VCaP (cell line): Measurements from ENCODE around the gene MIA2.
"Not testable (repeated sequence)": the region's sequence is repeated elsewhere in the genome, so short reads cannot be mapped to it uniquely, and the experiment has no call there.

Experiments used
- H3K27ac ChIP-seq: fragments of 450-650 bp; 2 replicates; pipeline ENCODE4 v1.5.1; 2017
- TF ChIP-seq, protein P1 (sequence below): fragments of 450-650 bp; conservative IDR thresholded peaks from 2 replicates; pipeline ENCODE4 v1.5.1; 2017; ENCODE audit warnings: mild to moderate bottlenecking, moderate library complexity

The MIA2 gene

DNA sequence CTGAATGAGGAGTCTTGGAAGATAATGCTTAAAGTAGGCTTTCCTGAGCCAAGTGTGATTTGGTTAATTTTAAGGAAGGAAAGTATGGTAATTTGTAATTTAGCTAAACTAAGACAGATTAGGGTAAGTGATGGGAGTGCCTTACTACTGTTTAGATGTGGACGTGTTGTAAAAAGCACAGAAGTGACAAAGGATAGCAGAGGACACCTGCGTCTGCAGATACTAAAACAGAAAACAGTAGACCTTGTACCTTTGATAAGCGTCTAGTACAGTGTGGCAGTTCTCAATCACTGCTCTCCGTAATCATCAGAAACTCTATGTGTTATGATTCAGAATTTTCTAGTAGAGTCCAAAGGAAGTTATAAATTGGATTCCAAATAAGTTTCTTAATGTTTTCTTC lies 58.0 kb downstream of the MIA2 start:
- H3K27ac ChIP-seq: no peak overlapping the region
- TF ChIP-seq, protein P1, sequence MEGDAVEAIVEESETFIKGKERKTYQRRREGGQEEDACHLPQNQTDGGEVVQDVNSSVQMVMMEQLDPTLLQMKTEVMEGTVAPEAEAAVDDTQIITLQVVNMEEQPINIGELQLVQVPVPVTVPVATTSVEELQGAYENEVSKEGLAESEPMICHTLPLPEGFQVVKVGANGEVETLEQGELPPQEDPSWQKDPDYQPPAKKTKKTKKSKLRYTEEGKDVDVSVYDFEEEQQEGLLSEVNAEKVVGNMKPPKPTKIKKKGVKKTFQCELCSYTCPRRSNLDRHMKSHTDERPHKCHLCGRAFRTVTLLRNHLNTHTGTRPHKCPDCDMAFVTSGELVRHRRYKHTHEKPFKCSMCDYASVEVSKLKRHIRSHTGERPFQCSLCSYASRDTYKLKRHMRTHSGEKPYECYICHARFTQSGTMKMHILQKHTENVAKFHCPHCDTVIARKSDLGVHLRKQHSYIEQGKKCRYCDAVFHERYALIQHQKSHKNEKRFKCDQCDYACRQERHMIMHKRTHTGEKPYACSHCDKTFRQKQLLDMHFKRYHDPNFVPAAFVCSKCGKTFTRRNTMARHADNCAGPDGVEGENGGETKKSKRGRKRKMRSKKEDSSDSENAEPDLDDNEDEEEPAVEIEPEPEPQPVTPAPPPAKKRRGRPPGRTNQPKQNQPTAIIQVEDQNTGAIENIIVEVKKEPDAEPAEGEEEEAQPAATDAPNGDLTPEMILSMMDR: no peak

DNA sequence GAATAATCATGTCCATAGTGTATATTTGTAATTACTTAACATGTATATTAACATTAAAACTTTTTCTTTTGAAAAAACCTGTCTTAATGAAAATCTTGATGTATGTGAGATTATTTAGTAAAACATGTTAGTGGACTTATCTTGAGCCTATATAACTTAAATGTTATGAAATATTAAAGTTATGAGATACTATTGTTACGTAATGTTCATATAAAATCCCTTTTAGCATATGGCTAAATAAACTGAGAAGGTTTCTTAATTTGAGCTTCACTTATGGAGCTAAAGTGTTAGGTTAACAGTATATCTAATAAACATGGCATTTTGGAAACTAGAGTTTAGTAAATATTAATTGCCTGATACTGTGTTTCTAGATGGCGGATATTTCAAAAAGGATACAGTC lies 59.9 kb downstream of the MIA2 start:
- H3K27ac ChIP-seq: no peak overlapping the region
- TF ChIP-seq, protein P1: no peak

DNA sequence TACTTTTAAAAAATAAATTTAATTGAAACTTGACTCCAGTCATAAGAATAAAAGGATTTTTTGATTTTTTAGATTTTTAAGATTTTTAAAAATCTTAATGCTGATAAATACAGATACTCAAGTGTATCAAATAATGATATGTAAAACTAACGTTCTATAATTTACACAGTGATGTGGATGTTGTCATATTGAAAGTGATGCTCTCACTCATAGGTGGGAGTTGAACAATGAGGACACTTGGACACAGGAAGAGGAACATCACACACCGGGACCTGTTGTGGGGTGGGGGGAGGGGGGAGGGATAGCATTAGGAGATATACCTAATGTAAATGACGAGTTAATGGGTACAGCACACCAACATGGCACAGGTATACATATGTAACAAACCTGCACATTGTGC lies 66.7 kb downstream of the MIA2 start:
- H3K27ac ChIP-seq: not testable (repeated sequence)

DNA sequence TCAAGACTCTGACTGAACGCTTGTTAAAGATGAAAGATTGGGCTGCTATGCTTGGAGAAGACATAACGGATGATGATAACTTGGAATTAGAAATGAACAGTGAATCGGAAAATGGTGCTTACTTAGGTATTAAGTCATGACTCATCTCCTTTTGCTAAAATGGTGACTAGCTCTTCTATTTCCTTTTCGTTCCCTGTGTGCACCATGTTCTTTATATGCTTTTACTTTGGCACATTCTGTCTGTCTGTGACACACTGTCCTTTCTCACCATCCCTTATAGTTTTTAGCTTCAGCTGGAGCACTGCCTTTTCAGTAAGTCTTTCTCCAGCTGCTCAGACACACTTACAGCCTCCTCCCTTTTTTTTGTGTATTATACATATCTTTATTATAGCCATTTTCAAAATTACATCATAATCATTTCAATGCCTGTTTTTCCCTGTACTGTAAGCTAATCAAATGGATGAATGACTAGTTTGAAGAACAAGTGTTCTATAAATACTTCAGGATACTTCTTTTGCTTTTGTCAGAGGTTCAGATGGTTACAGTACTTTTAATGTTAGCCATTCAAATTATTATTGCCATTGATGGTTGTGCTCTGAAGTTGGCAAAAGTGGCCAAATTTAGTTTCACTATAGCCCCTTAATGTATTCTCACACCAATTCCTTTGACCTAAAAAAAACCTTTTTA lies 68.6 kb downstream of the MIA2 start:
- TF ChIP-seq, protein P1: no peak
- H3K27ac ChIP-seq: peak overlapping the region; percentile 15; the same call in 1 of the 2 replicates

DNA sequence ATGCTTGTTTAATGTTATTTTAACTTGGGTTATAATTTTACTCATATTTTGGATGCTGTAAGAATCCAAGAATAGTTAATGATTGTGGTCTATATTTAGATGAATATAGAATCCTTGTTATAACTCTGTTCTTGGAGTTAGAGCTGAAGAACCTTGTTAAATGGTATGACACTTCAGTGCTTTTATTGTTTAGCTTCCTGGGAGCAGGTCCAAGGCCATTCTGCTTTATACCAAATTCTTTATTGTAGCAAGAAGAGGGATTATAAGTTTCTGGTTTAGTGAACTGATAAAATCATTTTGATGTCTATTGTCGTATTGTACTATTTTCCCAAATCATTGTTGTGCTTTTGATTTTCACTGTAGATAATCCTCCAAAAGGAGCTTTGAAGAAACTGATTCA lies 69.4 kb downstream of the MIA2 start:
- TF ChIP-seq, protein P1: no peak
- peak overlapping the region; percentile 15; the same call in 1 of the 2 replicates for H3K27ac ChIP-seq

DNA sequence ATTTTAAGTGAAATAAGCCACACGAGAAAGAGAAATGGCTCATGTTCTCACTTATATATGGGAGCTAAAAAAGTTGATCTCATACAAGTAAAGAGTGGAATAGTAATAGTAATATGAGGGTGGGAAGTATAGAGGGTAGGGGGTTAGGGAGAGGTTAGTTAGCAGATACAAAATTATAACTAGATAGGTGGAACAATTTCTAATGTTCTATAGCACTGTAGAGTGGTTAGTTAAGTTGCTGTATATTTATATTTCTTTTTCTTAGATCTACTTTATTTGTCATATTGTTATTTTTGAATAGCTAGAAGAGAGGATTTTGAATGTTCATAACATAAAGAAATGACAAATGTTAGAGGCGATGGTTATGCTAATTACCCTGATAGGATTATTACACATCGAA lies 74.1 kb downstream of the MIA2 start:
- TF ChIP-seq, protein P1: no peak
- no peak overlapping the region for H3K27ac ChIP-seq

DNA sequence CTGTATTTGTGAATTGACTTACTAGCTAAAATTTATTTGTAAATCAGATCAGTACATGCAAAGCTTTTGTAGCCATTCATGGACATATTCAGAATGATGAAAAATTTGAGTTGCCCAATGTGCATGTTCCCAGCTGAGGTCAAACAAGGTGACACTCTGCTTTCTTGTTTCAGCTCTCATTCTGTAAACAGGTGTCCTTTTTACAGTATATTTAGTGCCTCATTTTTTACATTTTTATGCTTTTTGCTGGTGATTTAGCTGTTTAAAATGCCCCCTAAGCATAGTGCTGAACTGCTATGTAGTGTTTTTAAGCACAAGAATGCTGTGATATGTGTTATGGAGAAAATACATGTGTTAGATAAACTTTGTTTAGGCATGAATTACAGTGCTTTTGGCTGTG lies 76.3 kb downstream of the MIA2 start:
- no peak overlapping the region for H3K27ac ChIP-seq
- TF ChIP-seq, protein P1: no peak

DNA sequence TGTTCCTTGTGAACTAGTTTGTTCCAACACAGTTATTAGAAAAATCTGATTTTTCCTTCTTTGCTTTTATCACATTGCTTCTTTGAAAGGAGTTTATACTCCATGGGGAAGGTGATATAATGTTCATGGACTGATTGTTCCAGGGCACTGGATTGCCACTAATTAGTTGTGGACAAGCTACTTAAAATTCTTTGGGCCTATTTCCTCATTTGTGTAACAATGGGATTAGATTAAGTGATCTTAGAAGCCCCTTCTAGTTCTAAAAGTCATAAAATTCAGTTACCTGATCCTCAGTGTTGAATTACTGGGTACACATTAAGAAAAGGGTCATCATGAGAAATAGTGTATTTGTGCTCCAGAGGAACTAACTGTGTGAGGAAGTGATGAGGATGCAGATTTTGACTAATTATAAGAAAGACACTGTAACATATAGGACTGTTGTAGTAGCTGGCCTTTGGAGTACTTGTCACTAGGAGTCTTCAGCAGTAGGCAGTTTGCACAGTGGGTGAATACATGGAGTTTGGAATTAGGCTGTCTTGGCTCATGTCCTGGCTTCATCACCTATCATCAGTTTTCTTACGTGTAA lies 82.2 kb downstream of the MIA2 start:
- H3K27ac ChIP-seq: no peak overlapping the region
- TF ChIP-seq, protein P1: no peak
